GM18867 (cell line): ENCODE results near the gene FOXP3.
A peak's percentile ranks its signal among the peaks of the same experiment; 100 is the strongest.

Experiments used
- ATAC-seq: cut with Tn5 transposase; IDR thresholded peaks from one replicate; pipeline ENCODE4 v1.9.1; 2021; ENCODE audit warnings: mild to moderate bottlenecking, moderate library complexity; ENCODE audit not compliant: unreplicated experiment

Gene FOXP3

DNA sequence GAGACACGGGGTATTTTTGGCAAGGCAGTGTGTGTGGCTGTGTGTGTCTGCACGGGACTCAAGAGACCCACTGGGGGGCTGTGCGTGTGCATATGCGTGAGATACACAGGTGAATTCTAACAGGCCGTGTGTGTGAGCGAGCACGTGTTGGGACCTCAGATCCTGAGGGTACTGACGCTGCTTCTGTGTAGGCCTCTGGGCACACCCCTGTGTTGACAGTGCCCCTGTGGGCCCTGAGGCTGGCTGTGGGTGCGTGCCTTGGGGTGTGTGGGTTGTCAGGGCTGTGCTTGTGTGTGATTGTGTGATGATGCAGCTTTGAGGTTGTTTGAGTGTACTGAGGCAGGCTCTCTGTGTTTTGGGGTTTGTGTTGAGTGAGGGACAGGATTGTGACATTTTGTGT lies 13.9 kb downstream of the FOXP3 start:
- no peak for ATAC-seq

DNA sequence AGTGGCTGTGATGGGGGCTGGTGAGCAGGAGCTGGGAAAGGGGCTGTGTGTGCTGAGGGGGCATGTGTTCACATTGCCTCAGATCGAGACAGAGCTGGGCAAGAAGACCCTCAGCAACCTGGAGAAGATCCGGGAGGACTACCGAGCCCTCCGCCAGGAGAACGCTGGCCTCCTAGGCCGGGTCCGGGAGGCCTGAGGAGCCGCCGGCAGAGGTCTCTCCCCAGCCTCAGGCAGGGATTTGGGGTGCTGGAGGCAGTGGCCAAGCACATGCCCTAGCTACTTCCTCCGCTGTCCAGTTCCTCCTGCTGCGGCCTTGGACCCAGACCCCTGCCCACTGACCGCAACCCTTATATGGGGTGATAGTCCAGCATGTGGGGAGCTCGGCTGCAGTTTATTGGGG lies 14.4 kb downstream of the FOXP3 start:
- ATAC-seq, result no peak

DNA sequence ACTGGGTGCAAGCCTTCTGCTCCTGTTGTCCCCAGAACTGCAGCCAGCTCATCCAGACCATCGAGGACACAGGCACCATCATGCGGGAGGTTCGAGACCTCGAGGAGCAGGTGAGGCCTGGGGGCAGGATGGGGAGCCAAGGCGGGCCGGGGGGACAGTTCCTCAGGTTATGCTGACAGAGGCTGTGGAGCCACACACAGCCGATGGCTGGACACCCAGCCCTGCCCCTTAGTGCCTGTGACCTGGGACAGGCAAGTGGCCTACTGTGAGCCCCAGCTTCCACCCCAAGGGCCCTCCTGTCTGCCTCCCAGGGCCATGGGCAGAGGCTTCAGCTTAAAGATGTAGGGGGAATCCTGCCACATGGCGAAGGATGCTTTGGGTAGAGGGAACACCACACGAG lies 14.9 kb downstream of the FOXP3 start:
- ATAC-seq, result no peak

DNA sequence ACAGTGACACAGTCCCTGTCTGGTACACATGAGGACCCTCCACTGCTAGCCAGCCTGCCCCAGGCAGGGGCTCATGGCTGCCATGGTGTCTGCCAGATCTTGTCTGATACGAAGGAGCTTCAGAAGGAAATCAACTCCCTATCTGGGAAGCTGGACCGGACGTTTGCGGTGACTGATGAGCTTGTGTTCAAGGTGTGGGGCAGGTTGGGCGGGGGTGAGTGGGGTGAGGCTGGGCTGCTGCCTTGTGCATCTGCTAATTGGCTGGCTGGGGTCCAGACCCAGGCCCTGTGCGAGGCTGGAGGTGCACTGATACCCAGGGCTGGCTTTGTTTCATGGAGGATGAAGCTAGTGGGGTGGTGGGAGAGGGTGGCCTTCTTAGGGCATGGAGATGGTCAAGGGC lies 15.4 kb downstream of the FOXP3 start:
- ATAC-seq, result no peak

DNA sequence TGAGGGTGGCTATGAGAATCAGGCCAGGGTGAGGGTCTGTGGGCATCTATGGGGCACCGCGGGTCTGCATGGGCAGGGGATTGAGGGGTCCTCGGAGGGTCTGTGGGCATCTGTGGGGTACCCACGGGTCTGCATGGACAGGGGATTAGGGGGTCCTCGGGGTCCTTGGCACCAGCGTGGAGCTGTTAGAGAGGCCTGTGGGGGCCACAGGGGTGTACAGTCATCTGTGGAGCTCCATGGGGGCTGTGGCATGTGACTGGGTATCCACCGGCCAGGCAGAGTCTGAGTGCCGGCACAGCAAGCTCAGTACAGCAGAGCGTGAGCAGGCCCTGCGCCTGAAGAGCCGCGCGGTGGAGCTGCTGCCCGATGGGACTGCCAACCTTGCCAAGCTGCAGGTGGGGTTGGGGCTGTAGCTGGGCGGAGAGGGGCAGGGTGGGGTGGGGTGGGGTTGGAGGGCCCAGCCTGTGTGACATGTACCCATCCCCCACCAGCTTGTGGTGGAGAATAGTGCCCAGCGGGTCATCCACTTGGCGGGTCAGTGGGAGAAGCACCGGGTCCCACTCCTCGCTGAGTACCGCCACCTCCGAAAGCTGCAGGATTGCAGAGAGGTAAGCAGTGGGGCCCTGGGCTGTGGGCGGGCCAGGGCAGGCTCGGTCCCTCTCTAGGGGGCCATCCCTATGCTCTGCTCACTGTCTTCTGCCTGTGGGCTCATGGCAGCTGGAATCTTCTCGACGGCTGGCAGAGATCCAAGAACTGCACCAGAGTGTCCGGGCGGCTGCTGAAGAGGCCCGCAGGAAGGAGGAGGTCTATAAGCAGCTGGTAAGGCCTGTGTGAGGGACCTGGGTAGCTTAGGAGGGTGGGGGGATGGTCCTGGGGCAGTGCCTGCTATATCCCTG lies 16.3 kb downstream of the FOXP3 start:
- ATAC-seq, result no peak

DNA sequence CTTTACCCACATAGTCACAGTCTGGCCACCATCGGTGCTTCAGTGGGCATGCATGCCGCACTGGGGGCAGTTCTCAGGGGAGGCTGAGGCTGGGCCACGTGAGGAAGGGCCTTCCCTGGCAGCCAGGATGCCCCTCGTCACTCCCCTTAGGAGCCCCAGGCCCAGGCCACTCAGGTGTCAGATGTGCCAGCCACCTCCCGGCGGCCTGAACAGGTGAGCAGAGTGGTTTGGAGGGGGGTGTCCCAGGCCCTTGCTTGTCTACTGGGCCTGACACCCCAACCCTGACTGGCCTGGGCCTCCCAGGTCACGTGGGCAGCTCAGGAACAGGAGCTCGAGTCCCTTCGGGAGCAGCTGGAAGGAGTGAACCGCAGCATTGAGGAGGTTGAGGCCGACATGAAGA lies 17.2 kb downstream of the FOXP3 start:
- ATAC-seq, result no peak

- ATAC-seq, result no peak
Observed at GRCh38 chrX:49246541-49246940, 18.0 kb downstream of the FOXP3 start.

DNA sequence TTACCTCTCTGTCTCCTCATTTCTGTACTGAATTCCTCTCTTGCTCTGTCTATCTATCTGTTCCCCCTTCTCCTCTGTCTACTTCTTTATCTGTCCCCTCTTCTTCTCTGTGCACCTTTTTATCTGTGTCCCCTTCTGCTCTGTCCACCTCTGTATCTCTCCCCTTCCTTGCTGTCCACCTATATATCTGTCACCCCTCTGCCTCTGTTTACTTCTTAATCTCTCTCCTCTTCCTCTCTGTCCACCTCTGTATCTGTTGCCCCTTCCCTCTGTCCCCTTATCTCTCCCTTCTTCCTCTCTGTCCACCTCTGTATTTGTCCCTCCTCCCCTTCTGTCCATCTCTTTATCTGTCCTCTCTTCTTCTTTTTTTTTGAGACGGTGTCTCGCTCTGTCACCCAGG lies 20.3 kb downstream of the FOXP3 start:
- no peak for ATAC-seq

DNA sequence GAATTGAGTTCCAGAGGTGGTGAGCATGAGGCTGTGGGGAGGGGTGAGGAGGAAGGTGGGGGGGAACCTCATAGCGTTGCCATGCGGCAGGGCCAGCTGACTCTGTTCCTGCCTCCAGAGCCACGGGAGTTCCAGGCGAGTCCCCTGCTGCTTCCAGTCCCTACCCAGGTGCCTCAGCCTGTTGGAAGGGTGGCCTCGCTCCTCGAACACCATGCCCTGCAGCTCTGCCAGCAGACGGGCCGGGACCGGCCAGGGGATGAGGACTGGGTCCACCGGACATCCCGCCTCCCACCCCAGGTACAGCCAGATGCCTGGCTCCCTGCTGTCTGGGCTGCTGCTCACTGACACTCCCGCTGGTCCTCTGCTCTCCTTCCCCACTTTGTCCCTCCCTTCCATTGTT lies 21.3 kb downstream of the FOXP3 start:
- ATAC-seq, result no peak

DNA sequence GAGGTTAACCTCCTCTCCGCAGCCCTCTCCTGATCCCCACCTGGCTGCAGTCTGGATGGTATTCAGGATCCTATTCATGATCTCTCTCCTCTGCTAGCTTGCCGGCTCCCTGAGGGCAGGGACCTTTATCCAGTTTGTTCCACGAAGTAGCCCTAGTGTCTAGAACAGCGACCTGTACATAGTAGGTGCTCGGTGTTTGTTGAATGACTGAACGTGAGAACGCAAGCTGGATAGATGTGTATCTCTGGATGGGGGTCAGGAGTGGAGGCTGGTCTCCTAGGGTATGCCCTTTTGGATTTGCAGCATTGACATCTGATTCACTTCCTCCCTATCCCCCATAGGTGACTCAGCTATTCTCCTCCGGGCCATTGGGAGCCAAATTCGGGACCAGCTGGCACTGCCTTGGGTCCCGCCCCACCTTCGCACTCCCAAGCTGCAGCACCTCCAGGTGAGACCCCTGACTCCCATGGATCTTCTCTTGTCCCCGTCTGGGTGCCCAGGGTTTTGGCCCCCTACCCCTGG lies 21.9 kb downstream of the FOXP3 start:
- ATAC-seq, result no peak

GRCh38 chrX:49238735-49239134 lies 25.8 kb downstream of the FOXP3 start:
- no peak for ATAC-seq

- ATAC-seq, result peak; percentile 31
Observed at GRCh38 chrX:49237060-49237459, 27.4 kb downstream of the FOXP3 start.

GRCh38 chrX:49233887-49234555 lies 30.5 kb downstream of the FOXP3 start:
- ATAC-seq, result no peak

GRCh38 chrX:49233176-49233575 lies 31.3 kb downstream of the FOXP3 start, which contains the start of gene CACNA1F:
Gene CACNA1F (minus strand): TSS chrX:49233340. CDS start chrX:49233309, 31 bp downstream.
- no peak for ATAC-seq

DNA sequence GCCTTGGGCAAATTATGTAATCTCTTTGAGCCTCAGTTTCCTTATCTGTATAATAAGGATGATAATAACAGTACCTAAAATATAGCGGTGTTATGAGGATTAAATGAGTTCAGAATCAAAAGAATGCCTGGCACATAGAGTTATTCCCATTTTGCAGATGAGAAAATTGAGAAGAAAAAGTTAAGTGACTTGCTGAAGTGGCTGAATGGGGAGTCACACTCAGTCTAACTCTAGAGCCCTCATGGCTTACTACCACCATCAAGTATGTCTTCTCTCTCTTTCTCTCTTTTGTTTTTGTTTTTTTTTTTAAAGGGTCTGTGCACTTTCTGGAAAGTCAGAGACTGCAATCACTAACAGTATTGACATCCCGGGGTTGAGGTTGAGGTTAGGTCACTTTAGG lies 32.0 kb downstream of the FOXP3 start:
- ATAC-seq, result no peak

DNA sequence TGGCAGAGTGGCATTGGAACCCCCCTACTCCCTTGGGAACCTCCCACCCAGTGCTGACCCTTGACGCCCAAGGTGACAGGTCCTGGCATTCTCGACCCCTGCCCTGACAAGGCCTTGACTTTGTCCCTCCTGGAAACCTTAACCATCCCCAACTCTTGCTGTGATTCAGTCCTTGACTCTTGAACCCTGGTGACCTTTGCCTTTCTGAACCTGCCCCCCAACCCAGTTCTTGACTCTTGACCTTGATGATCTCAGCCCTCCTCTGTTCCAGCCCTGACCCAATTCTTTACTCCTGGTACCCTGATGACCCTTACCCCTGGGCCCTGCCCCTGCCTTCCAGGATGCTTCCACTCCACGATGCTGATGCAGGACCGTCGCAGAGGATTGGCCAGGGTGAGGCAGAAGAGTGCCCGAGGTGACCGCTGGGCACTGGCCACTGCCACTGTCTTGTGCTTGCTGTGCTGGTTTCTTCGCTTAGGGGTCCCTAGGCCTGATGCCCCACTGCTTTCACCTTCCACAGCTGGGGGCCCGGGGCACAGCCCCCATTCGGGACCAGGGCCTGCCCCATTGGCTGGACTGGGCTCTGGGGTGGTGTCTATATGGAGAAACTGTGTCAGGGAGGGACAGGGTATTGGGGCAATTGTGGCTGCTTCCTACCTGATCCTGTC lies 33.0 kb downstream of the FOXP3 start:
- no peak for ATAC-seq

DNA sequence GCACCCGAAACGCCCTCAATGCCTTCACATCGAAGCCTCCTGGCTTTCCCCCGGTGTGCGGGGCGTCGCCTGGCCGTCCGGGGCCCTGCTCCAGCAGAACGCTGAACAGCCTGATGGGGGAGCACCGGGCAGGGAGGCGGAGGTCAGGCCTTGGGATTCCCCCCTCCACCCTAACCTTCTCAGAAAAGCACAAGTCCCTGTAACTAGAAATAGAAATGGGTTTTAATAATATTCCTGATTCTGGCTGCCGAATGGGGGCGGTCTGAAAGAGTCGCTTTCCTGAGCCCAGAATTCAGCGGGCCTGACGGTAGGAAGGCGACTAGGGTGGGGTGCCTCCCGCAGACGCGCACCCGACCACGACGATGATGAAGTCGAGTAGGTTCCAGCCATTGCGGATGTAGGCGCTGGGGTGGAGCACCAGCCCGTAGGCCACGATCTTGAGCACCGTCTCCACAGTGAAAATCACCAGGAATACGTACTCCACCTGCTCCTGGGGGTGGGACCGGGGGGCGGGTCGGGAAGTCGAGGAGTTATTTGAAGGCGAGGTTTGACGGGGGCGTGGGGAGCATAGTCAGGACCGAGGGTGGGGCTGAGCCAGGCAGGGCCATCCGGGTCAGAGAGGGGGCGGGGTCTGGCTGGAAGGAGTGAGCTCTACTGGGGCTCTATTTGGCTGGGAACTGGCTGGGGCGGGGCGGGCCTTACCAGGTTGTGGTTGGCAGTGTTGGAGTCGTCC lies 33.8 kb downstream of the FOXP3 start:
- ATAC-seq, result peak; percentile 53

GRCh38 chrX:49228185-49228584 lies 36.3 kb downstream of the FOXP3 start:
- no peak for ATAC-seq

DNA sequence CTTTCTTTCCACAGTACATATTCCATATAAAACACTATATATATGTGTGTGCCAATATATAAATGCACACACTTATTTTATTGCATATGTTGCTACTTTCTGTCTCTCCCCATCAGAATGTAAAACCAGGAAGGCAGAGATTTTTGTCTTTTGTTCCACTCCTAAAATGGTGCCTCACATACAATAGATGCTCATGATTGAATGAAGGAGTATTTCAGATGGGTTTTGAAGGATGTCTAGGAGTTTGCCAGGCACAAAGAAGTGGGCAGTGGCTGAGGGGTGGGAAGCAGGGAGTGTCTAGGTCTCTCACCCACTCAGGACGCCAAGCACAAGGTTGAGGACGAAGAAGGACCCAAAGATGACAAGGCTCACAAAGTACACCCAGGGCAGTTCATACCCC lies 36.8 kb downstream of the FOXP3 start:
- ATAC-seq, result no peak

GRCh38 chrX:49226946-49227345 lies 37.6 kb downstream of the FOXP3 start:
- ATAC-seq, result no peak

DNA sequence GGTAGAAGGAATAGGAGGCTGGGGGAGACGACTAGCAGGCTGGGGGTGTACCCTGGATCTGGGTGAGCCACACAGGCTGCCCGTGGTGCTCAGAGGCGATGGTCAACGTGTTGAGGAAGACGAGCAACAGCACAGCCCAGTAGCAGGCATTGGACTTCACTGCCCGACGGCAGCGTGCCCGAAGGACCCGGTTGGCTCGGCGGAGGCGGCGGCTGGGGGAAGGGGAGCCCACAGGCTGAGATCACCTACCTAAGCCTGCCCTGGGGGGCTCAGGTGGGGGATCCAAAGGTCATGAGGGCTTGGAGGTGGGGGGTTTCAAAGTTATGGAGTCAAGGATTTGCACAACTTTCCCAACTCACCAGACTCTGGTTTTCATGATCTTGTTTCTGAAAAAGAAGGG lies 38.7 kb downstream of the FOXP3 start:
- no peak for ATAC-seq
